Epithelial cell of proximal tubule (primary cell): ENCODE measurements around the gene TMEM107. TPM values are rescaled to one million over a fixed set of nuclear protein-coding genes. Genes with fewer than 3 reads are reported as not detected.
A peak's percentile ranks its signal among the peaks of the same experiment; 100 is the strongest.
"Not testable (repeated sequence)": the region's sequence is repeated elsewhere in the genome, so short reads cannot be mapped to it uniquely, and the experiment has no call there.

Source experiments
- DNase-seq: peaks from one replicate; pipeline ENCODE4 v3.0.0-alpha.2; 2011; ENCODE audit warnings: low read depth
- H3K4me3 ChIP-seq: 2 replicates; pipeline ENCODE4 v1.5.1; 2011; ENCODE audit warnings: low read depth, mild to moderate bottlenecking, low read length
- CTCF ChIP-seq: conservative IDR thresholded peaks from 2 replicates; pipeline ENCODE4 v1.5.1; 2012; ENCODE audit warnings: low read depth, mild to moderate bottlenecking, low read length
- total RNA-seq: library from RNA; depleted of rRNA; stranded (reverse); fragments of >200 nt; gene quantifications from 2 replicates; pipeline ENCODE4 v1.2.3, GENCODE V29; 2015

The TMEM107 gene
- total RNA-seq, 1 donor from 2014 or later = 24.3 TPM

DNA sequence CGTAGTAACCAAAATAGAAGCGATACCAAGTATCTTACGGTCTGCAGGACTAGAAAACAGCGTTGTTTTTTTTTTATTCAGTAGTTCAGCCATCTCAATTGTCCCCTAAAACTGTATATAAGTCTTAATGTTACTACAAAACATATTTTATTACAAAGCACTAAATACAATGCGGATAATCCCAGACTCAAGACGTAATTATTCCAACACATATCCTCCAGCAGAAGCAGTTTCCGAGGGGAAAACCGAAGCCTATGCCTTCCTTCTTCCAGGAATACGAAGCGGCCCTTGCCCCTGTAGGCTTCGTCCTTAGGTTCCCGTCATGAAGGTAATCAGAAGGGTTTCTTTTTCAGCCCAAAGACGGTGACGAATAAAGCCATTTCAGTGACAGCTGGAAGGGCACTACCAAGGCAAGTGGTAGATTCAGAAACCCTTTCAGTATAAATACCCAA is 2.3 kb downstream of the TMEM107 start:
- DNase-seq = no peak
- peak overlapping the region; percentile 57 for H3K4me3 ChIP-seq
- TF ChIP-seq CTCF = no peak

DNA sequence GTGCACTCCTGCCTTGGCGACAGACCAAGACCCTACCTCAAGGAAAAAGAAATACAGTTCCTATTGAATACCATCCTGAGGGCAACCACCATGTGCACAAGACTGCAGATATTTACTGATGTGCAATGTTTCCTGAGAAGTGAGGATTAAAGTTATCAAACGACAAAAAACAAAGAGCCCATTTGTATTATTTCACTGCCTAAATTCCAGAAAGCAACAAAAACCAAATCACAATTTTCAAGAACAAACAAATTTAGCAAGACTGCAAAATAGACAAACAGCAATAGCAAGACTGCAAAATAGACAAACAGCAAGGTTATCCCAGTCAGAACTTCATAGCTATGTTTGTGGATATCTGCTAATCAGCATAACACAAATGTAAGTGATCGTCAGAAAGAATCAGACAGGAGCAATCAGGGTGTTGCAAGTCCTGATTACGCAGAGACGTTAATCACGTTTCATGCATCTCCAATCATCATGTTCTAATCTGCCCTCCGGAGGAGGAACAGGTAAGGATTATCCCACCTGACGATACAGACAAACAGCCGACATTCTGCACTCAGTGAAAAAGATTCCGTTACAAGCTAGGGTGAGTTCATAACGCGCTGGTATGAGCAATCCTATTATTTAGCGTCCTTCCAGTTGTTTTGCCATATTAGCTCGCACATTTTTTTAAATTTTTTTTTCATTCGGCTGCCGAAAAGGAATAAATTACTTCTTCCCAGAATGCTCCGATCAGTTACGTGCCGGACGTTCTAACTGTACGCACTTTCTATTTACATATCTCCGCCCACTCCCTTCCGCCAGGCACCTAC is 2.9 kb downstream of the TMEM107 start:
- peak; percentile 98 for DNase-seq
- TF ChIP-seq CTCF = no peak
- H3K4me3 ChIP-seq = peak overlapping the region; percentile 57

DNA sequence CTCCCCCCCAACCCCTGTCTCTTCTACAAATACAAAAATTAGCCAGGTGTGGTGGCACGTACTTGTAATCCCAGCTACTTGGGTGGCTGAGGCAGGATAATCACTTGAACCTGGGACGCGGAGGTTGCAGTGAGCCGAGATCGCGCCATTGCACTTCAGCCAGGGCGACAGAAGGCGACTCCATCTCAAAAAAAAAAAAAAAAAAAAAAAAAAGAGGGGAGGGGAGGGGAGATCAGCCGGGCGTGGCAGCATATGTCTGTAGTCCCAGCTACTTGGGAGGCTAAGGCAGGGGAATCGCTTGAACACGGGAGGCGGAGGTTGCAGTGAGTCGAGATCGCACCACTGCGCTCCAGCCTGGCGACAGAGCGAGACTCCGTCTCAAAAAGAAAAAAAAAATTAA is 6.0 kb downstream of the TMEM107 start:
- H3K4me3 ChIP-seq = peak overlapping the region; percentile 13
- DNase-seq = not testable (repeated sequence)

- no peak overlapping the region for H3K4me3 ChIP-seq
- DNase-seq = no peak
- no peak for TF ChIP-seq CTCF
These were observed 8.7 kb downstream of the TMEM107 start for GRCh38 chr17:8167526-8167925.

- DNase-seq = no peak
- no peak for TF ChIP-seq CTCF
- H3K4me3 ChIP-seq = no peak overlapping the region
These were observed 9.4 kb downstream of the TMEM107 start for GRCh38 chr17:8166731-8167130.

DNA sequence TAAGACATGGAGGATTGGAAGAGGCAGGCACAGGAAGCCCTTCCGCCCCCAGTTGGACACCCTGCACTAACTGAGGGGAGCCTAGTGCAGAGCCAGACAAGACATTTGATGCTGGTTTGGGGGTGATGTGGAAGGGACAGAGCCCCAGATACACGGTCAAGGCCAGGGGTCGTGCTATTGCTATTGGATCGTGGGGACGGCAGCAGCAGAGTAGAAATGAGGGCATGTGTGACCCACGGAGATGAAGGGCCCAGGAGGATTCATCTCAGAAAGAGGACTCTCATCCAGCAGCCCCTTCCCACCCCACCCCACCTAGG is 11.4 kb downstream of the TMEM107 start:
- H3K4me3 ChIP-seq = no peak overlapping the region
- no peak for TF ChIP-seq CTCF

GRCh38 chr17:8163978-8164814 is 12.0 kb downstream of the TMEM107 start:
- no peak for TF ChIP-seq CTCF
- DNase-seq = no peak
- H3K4me3 ChIP-seq = no peak overlapping the region

More for the DNA sequence above, 11.4 kb downstream of the TMEM107 start:
- DNase-seq = no peak
